ENCODE results near the gene TINAG.

DNA sequence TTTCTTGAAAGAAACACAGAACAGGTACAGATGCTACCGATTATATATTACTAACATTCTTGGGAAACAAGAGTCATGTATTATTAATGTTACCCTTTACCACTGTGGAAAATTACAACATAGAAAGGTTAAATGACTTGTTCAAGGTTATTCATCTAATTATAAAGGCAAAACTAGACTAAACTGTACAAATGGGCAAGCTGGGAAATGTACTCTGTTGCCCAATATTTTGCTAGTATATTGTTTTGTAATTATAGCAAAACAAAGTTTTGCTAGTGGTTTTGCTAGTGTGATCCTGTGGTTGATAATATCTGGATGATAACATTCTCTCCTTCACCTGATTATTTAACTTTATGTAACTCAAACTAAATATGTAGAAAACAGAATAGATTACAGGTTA is 96.5 kb downstream of the TINAG start:
- TF ChIP-seq, protein P1, sequence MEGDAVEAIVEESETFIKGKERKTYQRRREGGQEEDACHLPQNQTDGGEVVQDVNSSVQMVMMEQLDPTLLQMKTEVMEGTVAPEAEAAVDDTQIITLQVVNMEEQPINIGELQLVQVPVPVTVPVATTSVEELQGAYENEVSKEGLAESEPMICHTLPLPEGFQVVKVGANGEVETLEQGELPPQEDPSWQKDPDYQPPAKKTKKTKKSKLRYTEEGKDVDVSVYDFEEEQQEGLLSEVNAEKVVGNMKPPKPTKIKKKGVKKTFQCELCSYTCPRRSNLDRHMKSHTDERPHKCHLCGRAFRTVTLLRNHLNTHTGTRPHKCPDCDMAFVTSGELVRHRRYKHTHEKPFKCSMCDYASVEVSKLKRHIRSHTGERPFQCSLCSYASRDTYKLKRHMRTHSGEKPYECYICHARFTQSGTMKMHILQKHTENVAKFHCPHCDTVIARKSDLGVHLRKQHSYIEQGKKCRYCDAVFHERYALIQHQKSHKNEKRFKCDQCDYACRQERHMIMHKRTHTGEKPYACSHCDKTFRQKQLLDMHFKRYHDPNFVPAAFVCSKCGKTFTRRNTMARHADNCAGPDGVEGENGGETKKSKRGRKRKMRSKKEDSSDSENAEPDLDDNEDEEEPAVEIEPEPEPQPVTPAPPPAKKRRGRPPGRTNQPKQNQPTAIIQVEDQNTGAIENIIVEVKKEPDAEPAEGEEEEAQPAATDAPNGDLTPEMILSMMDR (conservative IDR thresholded peaks at IDR 0.05): no peak
- TF ChIP-seq ZFX (IDR thresholded peaks at IDR 0.05): no peak
